ENCODE results near the gene TBL1X.

- TF ChIP-seq CTCF (IDR thresholded peaks at IDR 0.05) (no peak), POLR2A (IDR thresholded peaks at IDR 0.05) (no peak)
These were observed 211.4 kb downstream of the TBL1X start for GRCh38 chrX:9676306-9676705.
